NCI-H82 (cell line): Measurements from ENCODE around the gene SYT9.
A peak's percentile ranks its signal among the peaks of the same experiment; 100 is the strongest.

ENCODE experiments used
- DNase-seq: peaks from one replicate; lab custom pipeline; 2025; lab: John Stamatoyannopoulos, UW

SYT9 gene

GRCh38 chr11:7251836-7252682 lies at the start of gene SYT9:
SYT9 (plus strand) TSS chr11:7251904; CDS start chr11:7252187, 283 bp downstream.
- peak; percentile 68 for DNase-seq

- no peak for DNase-seq
These were observed 49.3 kb upstream of the SYT9 start for GRCh38 chr11:7202412-7202811.

- peak; percentile 58 for DNase-seq
These were observed 46.9 kb upstream of the SYT9 start for GRCh38 chr11:7204778-7205177.

- DNase-seq: peak; percentile 14
These were observed 43.3 kb upstream of the SYT9 start for GRCh38 chr11:7208391-7208790.

GRCh38 chr11:7219491-7219890 lies 32.2 kb upstream of the SYT9 start:
- no peak for DNase-seq

- no peak for DNase-seq
These were observed 31.1 kb upstream of the SYT9 start for GRCh38 chr11:7220636-7221035.

GRCh38 chr11:7222619-7223018 lies 29.1 kb upstream of the SYT9 start:
- DNase-seq: peak; percentile 12

GRCh38 chr11:7239877-7240276 lies 11.8 kb upstream of the SYT9 start:
- DNase-seq: no peak

- DNase-seq: no peak
These were observed 6.4 kb upstream of the SYT9 start for GRCh38 chr11:7245341-7245740.

GRCh38 chr11:7246179-7246578 lies 5.5 kb upstream of the SYT9 start:
- no peak for DNase-seq

- DNase-seq: no peak
These were observed 1.5 kb upstream of the SYT9 start for GRCh38 chr11:7250166-7250565.

- no peak for DNase-seq
These were observed 243 bp upstream of the SYT9 start for GRCh38 chr11:7251487-7251835.

GRCh38 chr11:7252683-7253213 lies 1.0 kb downstream of the SYT9 start:
- DNase-seq: no peak

- DNase-seq: no peak
These were observed 2.1 kb downstream of the SYT9 start for GRCh38 chr11:7253800-7254199.

GRCh38 chr11:7254731-7255291 lies 3.1 kb downstream of the SYT9 start:
- no peak for DNase-seq

- DNase-seq: no peak
These were observed 5.2 kb downstream of the SYT9 start for GRCh38 chr11:7256943-7257342.

GRCh38 chr11:7257724-7258123 lies 6.0 kb downstream of the SYT9 start:
- DNase-seq: no peak

- no peak for DNase-seq
These were observed 9.9 kb downstream of the SYT9 start for GRCh38 chr11:7261578-7261977.

- DNase-seq: no peak
These were observed 11.0 kb downstream of the SYT9 start for GRCh38 chr11:7262672-7263071.

GRCh38 chr11:7263842-7264241 lies 12.1 kb downstream of the SYT9 start:
- no peak for DNase-seq

GRCh38 chr11:7268758-7269157 lies 17.1 kb downstream of the SYT9 start:
- DNase-seq: no peak

- DNase-seq: no peak
These were observed 18.6 kb downstream of the SYT9 start for GRCh38 chr11:7270233-7270865.

- DNase-seq: no peak
These were observed 20.7 kb downstream of the SYT9 start for GRCh38 chr11:7272373-7272772.
